Activated naive CD8-positive, alpha-beta T cell (primary cell): ENCODE data around the gene CTU2.
A peak's percentile ranks its signal among the peaks of the same experiment; 100 is the strongest.

ENCODE experiments used
- H3K27ac Mint-ChIP-seq: one replicate; pipeline ENCODE4 v1.8.0; 2021; ENCODE audit warnings: mixed read lengths
- H3K27me3 Mint-ChIP-seq: one replicate; pipeline ENCODE4 v1.8.0; 2021; ENCODE audit warnings: mixed read lengths
- H3K36me3 Mint-ChIP-seq: one replicate; pipeline ENCODE4 v1.8.0; 2021; ENCODE audit warnings: mixed read lengths
- H3K4me1 Mint-ChIP-seq: one replicate; pipeline ENCODE4 v1.8.0; 2021; ENCODE audit warnings: low read depth, mixed read lengths
- H3K4me3 Mint-ChIP-seq: one replicate; pipeline ENCODE4 v1.8.0; 2021; ENCODE audit warnings: mild to moderate bottlenecking, mixed read lengths
- H3K9me3 Mint-ChIP-seq: one replicate; pipeline ENCODE4 v1.8.0; 2021; ENCODE audit warnings: low read depth, mixed read lengths

CTU2 gene

DNA sequence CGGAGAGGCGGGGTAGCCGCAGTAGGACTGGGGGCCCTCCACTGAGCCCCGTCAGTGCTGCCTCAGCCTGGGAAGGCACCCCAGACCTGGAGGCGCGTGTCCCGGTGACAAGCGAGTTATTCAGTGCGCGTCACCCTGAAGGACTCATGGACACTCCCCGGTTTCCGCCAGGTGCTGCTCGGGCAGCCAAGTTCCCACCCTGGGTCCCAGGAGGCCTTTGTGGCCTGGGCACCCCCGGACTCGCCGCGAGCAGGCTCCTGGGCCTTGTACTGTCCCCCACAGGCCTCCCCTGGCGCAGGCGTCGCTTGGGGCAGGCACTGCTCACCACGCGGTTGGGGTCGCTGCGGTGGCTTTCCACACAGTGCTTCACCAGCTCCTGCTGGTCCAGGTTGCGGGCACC, 7.7 kb upstream of the CTU2 start:
- Mint-ChIP-seq H3K4me3 (no peak overlapping the region), H3K36me3 (no peaks in the 10 kb centered on the region), H3K27ac (peak overlapping the region; percentile 54), H3K9me3 (no peaks in the 10 kb centered on the region), H3K27me3 (no peaks in the 10 kb centered on the region), H3K4me1 (peaks cover 38% of the 10 kb centered on the region)

DNA sequence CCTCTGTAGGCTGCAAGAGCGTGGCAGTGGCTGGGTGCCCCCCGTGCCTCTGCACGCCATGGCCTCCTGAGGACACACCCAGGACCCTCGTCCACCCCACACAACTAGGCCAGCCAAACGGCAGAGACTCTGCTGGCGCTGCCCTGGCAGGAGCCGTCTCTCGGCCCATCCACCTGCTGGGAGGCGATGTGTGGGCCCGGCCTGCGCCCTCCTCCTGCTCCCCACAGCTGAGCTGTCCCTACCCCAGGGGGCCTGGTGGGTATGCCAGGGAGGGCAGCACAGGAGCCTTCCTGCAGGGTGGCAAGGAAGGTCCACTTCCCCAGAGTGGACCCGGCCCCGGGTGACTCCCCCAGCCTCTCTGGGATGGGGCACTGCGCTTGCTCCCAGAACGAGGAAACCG, 7.1 kb upstream of the CTU2 start:
- Mint-ChIP-seq H3K4me1 (peaks cover 43% of the 10 kb centered on the region), H3K27ac (no peak overlapping the region), H3K9me3 (no peaks in the 10 kb centered on the region), H3K36me3 (no peaks in the 10 kb centered on the region), H3K27me3 (no peaks in the 10 kb centered on the region), H3K4me3 (no peak overlapping the region)

DNA sequence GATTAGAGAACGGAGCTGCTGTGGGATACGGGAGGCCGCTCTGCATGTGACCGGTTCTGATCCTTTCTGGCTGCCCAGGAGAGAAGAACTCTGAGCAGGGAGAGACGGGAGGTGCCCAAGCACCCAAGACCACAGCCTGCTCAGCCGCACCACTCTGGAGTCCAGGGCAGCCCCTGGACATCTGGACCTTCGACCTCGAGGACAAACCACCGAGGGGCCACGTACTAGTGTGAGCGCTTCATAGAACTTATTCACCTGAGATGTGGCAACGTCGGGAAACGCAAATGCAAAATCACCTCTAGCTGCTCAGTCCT, 6.0 kb upstream of the CTU2 start:
- Mint-ChIP-seq H3K4me1 (peaks cover 52% of the 10 kb centered on the region), H3K27me3 (no peaks in the 10 kb centered on the region), H3K4me3 (peak overlapping the region; percentile 94), H3K9me3 (no peaks in the 10 kb centered on the region), H3K36me3 (no peaks in the 10 kb centered on the region), H3K27ac (peak overlapping the region; percentile 94)

DNA sequence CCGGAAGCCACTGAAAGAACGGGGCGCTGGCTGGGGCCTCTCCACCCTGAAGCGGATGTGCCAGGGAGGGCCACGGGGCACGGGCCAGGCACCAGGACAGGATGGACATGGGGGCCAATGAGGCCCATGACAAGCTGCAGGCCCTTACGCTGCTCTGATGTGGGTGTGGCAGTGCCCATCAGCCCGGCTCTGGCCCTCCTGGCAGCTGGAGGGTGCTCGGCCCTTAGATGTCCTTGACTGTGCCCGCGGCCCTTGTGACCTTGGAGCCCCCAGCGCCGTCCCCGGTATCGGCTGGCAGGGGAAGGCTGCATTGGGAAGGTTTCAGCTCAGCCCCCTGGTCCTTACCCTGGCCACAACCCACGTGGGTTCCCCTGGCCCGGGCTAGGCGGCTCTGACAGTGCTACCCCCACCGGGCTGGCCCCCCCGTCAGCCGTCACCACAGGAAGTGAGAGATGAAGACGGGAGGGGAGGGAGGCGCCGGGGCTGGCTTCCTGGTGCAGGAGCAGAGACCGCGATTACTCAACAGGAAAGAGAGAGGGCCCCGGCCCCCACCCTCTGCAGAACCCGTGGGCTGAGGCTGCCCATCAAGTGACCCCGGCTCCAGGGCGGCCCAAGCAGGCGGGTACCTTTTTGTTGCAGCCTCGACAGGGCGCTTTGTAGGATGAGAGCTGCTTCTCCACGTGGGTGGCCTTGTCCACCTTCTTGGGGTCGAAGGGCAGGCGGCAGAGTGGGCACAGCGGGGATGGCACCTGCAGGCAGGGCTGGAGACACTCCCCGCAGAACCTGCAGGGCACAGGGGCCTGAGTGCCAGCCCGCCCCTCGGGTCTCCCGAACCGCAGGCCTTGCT, 5.4 kb upstream of the CTU2 start:
- Mint-ChIP-seq H3K4me3 (peak overlapping the region; percentile 94), H3K4me1 (peaks cover 54% of the 10 kb centered on the region), H3K27me3 (no peaks in the 10 kb centered on the region), H3K27ac (peak overlapping the region; percentile 94), H3K36me3 (no peaks in the 10 kb centered on the region), H3K9me3 (no peaks in the 10 kb centered on the region)

DNA sequence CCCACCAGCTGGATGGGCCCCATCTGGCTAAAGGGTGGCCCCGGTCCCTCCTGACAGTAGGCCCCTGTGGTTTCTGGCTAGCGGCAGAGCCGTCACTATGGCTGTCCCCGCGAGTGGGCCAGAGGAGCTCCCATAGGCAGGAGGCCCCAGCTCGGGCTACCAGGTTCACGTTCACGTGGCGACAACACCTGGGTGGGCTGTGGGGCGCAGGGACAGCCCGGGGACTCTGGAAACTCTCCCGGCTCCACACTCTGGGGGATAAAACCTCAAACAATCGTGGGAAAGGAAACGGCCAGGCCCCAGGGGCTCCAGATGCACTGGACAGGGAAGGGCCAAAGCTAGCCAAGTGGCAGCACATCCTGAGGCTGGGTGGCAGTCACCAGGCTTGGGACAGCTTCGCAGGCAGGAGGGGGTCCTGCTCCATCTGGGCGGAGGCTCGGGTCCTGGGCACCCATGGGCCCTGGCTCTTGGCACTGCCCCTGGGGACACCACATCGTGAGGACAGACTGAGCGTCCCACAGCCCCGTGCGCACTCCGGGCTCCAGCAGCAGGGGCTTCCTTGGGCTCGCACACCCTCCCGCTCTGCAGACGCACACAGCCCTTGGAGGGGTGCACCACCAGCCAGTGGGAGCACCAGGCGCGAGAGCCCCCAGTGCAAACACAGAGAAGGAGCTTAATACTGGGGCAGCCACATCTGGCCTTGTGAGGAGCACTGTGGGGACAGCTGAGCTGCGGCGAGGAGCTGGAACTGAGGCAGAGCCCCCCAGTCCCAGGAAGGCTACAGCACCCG, 4.5 kb upstream of the CTU2 start:
- peak overlapping the region; percentile 94 for H3K4me3 Mint-ChIP-seq
- H3K27me3 Mint-ChIP-seq: no peaks in the 10 kb centered on the region
- H3K9me3 Mint-ChIP-seq: no peaks in the 10 kb centered on the region
- H3K27ac Mint-ChIP-seq: peak overlapping the region; percentile 94
- H3K4me1 Mint-ChIP-seq: peaks cover 54% of the 10 kb centered on the region
- H3K36me3 Mint-ChIP-seq: no peaks in the 10 kb centered on the region

DNA sequence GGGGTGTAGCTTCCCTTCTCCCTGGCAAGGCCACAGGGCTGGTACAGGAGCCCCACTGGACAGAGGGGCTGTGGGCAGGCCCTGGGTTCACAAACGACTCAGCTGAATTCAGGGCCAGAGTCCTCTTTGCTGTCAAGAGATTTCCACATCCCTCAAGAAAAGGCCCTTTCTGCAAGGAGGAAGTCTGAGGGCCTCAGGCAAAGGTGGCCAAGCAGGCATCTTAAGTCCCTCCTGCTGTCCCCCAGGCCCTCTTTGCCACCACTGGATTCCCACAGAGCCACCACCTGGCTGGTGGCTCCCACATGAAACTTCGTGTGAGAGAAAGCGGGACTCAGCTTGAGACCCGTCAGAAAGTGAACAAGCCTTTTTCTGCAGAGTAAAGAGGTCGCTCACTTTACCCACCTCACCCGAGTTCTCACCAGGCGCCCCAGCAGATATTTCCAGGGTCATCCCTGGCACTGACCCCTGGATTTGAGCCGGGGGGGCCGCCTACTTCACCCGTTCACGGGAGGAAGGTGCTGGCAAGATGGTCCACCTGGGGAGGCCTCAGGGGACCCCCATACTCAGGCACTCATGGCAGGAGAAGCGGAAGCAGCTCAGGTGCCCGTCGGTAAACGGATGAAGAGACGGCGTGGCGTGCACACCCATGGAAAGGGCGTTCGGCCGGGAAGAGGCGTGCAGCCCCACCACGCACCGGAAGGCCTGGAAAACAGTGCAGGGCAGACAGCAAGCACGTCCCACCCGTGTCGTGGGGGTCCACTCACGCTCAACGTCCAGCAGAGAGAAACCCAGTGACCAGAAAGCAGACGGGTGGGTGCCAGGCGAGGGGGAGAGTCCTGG, 3.7 kb upstream of the CTU2 start:
- H3K4me3 Mint-ChIP-seq: peak overlapping the region; percentile 94
- peaks cover 60% of the 10 kb centered on the region for H3K4me1 Mint-ChIP-seq
- H3K27me3 Mint-ChIP-seq: no peaks in the 10 kb centered on the region
- no peaks in the 10 kb centered on the region for H3K9me3 Mint-ChIP-seq
- H3K27ac Mint-ChIP-seq: peak overlapping the region; percentile 94
- H3K36me3 Mint-ChIP-seq: no peaks in the 10 kb centered on the region

DNA sequence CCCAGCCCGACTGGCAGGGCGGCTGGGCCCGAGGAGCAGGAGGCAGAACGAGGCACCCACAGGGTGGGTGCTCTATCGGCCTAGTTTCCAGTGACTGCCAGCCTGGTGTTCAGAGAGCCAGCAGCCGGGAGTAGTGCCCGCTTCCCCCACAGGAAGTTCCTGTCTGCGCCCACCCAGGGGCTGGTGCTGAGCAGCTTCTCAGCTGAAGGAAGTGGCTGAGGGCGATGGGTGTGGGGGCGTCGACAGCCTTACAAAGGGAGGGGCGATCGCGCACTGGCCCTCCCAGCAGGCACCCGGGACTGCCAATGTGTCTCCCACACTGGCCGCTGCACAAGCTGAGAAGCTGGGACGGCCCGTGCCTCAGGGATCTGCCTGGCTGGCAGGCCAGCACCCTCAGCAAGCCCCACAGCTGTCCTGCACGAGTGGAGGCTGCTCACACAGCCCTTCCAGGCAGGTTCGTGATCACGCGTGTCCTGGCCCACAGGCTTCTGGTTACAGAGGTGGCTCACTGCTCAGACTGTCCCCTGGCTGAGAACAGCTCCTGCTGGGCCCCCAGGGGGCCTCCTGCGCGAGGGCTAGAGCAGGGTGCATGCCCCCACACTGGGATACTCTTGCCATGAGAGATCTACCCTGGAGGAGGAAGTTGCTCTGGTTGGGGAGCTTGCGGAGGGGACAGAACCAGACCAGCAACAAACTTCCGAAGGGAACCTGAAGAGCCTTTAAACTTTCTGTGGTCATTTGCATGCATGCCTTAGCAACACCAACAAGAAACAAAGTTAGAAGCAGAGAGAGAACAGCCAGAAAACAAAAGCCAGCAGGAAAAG, 2.6 kb upstream of the CTU2 start:
- Mint-ChIP-seq H3K27ac (peak overlapping the region; percentile 94), H3K36me3 (no peaks in the 10 kb centered on the region), H3K4me1 (peaks cover 52% of the 10 kb centered on the region), H3K27me3 (no peaks in the 10 kb centered on the region), H3K4me3 (peak overlapping the region; percentile 94), H3K9me3 (no peaks in the 10 kb centered on the region)

DNA sequence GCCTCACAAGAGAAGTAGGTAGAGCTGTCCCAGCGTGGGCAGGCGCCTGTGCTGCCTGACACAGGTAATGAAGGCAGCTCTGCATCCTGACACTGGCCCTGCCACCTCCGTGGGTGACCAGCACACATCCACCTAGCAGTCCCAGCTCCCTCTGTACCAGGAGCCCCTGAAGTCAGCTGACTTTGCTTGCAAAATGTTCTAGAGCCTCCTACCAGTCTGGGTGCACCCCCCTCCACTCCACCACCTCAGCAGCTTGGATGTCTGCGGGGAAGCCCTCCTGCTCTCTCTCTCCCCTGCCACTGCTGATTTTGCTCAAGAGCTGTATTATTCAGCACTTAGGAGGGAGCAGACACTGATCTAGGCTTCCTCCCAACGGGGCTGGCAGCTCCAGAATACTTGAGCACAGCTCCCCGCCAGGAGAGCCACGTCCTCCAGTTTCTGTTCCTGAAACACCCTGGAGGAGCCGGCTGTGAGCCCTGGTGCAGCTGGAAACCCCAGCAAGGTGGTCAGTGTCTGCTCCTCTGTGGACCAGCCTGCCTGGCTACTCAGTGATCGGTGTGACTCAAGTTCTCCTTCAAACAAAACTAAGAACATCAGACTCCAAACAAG, 1.1 kb upstream of the CTU2 start:
- no peaks in the 10 kb centered on the region for H3K36me3 Mint-ChIP-seq
- H3K4me1 Mint-ChIP-seq: peaks cover 45% of the 10 kb centered on the region
- no peaks in the 10 kb centered on the region for H3K9me3 Mint-ChIP-seq
- H3K27me3 Mint-ChIP-seq: no peaks in the 10 kb centered on the region
- peak overlapping the region; percentile 94 for H3K4me3 Mint-ChIP-seq
- peak overlapping the region; percentile 94 for H3K27ac Mint-ChIP-seq

DNA sequence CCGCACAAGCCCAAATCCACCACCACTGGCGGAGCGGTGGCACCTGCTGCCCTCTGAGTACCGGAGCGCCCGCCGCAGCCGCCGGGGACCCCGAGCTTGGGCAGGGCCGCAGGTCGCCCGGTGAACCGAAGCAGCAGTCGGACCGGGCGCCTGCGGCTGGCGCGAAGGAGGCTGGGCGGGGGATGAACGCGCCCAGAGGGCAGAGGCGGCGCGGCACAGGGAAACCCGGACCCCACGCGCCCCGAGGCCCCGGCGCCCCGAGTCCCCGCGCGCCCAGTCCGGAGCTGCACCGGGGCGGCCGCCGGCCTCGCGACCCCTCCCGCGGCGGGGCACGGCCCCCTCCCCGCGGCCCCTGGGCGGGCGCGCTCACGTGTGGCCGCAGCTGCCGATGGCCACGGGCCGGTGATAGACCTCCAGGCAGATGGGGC, 488 bp upstream of the CTU2 start:
- Mint-ChIP-seq H3K4me1 (peaks cover 43% of the 10 kb centered on the region), H3K36me3 (no peaks in the 10 kb centered on the region), H3K27ac (peak overlapping the region; percentile 94), H3K27me3 (no peaks in the 10 kb centered on the region), H3K4me3 (peak overlapping the region; percentile 94), H3K9me3 (no peaks in the 10 kb centered on the region)

DNA sequence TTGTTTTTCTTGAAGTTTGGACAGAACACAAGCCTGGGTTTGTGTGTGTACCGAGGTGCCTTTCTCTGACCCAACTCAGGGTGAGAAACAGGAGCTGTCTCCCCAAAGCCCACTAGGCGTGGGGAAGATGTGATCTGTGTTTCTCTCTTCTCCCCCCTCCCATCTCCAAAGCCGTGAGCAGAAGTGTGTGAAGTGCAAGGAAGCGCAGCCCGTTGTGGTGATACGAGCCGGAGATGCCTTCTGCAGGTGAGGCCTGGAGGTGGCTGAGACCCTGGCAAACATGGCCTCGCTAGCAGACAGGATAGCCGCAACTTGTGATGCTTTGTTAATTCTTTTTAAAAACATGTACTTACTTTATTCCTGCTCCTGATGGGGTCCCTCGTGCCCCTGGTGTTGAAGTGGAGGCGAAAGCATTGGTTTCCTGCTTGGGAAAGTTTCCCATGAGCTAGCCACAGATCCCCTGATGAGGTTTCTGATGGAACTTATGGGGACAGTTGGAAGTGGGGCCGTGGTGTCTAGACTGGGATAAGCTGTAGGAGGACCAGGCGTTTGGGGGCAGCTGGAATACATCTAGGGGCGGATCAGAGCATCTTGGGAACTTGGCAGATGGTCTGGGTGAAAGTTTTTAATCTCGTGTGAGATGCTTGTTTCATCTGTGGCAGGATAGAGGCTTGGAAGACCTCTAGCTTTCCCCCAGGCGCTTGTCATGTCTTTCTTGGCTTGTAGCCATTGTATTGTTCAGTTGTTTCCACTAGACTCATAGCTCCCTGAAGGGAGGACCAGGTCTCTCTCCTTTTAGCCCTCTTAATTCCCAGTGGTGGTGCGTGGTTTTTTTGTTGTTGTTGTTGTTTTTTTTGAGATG, 893 bp downstream of the CTU2 start:
- H3K36me3 Mint-ChIP-seq: no peaks in the 10 kb centered on the region
- peaks cover 36% of the 10 kb centered on the region for H3K4me1 Mint-ChIP-seq

DNA sequence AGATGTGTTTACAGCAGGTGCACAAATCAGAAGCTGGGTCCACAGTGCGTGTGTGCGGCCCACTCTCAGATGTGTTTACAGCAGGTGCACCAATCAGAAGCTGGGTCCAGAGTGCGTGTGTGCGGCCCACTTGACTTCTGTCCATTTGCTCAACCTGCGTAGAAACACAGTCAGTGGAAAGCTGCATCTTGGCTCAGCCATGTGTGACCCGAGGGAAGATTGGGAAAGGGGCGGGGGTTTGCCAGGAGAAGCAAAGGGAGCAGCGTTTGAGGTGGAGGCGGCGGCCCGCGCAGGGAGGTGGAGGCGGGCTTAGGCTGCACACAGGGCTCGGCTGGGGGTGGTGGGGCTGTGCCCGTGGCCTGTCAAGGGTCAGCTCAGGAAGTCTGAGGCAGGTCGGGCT, 4.3 kb downstream of the CTU2 start:
- H3K27me3 Mint-ChIP-seq: no peaks in the 10 kb centered on the region
- no peak overlapping the region for H3K4me3 Mint-ChIP-seq

More for the DNA sequence above, 893 bp downstream of the CTU2 start:
- Mint-ChIP-seq H3K4me3 (peak overlapping the region; percentile 92), H3K27me3 (no peaks in the 10 kb centered on the region), H3K27ac (peak overlapping the region; percentile 43), H3K9me3 (no peaks in the 10 kb centered on the region)

DNA sequence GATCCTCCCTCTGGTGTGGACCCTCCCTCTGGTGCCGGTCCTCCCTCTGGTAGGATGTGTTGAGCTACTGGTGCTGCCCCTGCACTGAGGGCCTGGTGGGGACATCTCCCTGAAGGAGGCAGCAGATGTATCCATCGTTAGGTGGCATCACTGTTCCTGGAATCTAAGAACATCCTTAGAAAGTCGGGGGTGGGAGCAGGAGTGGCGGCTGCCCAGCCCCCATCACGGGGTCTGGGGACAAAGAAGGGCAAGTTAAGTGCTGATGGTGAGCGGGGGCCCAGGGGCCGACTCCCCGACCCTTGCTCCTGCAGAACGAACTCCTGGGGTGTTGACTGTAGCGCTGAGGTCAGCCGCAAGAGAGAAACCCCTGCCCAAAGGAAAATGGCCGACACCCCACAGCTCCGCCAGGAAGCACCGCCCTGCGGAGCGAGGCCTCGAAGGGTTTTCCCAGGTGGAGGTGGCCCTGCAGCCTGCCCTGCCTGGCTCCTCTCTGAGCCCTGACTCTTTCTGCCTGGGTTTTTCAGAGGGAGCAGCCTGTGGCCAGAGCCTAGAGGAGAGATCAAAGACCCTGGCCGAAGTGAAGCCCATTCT, 5.5 kb downstream of the CTU2 start:
- Mint-ChIP-seq H3K4me3 (no peak overlapping the region), H3K27ac (no peak overlapping the region), H3K36me3 (no peaks in the 10 kb centered on the region)

More for the DNA sequence above, 4.3 kb downstream of the CTU2 start:
- Mint-ChIP-seq H3K4me1 (peaks cover 10% of the 10 kb centered on the region), H3K27ac (no peak overlapping the region), H3K36me3 (no peaks in the 10 kb centered on the region), H3K9me3 (no peaks in the 10 kb centered on the region)

More for the DNA sequence above, 5.5 kb downstream of the CTU2 start:
- Mint-ChIP-seq H3K27me3 (no peaks in the 10 kb centered on the region), H3K4me1 (peaks cover 10% of the 10 kb centered on the region), H3K9me3 (no peaks in the 10 kb centered on the region)
